ENCODE measurements around the gene ICAM1. TPM values are rescaled to one million over a fixed set of nuclear protein-coding genes. Genes with fewer than 3 reads are reported as not detected.

Gene ICAM1
- total RNA-seq, 2 experiments from 2014 or later, result 27.9 to 30.9 TPM

DNA sequence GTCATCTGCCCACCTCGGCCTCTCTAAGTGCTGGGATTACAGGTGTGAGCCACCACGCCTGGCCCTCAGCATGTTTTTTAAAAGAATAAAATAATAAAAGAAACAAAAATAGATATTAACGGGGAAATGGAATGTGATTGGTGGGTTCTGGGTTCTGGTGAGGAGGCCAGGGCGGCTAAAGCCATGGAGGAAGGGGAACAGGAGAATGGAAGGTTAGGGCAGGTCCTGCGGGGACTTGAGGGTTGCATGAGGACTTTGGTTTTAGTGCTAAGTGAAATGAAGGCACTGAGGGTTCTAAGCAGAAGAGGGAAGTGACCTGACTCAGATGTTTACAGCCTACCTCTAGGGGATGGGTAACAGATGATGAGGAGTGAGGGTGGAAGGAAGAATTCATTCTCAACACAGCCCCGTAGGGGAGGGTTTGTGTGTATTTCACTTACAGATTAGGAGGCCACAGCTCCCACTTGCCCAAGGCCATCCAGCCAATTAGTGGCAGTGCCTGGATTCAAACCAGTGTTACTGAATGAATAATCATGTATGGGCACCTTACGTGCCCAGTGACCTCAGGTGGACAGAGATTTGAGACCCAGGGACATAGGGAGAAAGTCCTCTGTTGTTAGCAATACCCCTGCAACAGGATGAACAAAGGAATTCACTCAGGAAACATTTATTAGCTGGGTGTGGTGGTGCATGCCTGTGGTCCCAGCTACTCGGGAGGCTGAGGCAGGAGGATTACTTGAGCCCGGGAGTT is 25.6 kb upstream of the ICAM1 start:
- POLR2A ChIA-PET, result no interaction called here
- Mint-ChIP-seq H3K36me3 (ENCODE audit: low read depth) (no peaks in the 10 kb centered on the region), H3K27ac (no peak overlapping the region), H3K4me1 (no peaks in the 10 kb centered on the region), H3K9me3 (ENCODE audit: low read depth) (no peaks in the 10 kb centered on the region), H3K4me3 (no peak overlapping the region), H3K27me3 (no peaks in the 10 kb centered on the region)
- CTCF ChIA-PET, result interaction anchor here (0.8 to 1.3 kb wide), 3 partner anchors 22 to 143 kb away, joined by 3 to 5 read pairs (median 4); no protein-coding TSS in a partner anchor
- no peak for ATAC-seq
- DNase-seq, result no peak
- intact Hi-C loops (cut with DNase I, micrococcal nuclease), result no loop called here

DNA sequence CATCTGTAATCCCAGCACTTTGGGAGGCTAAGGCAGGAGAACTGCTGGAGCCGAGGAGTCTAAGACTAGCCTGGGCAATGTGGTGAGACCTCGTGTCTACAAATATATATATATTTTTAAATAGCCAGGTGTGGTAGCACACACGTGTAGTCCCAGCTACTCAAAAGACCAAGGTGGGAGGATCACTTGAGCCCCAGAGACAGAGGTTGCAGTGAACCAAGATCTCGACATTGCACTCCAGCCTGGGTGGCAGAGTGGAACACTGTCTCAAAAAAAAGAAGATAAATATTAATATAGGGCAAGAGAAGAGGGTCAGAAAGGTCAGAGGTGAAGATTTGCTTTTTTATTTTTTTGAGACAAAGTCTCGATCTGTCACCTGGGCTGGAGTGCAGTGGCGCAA is 24.4 kb upstream of the ICAM1 start:
- CTCF ChIA-PET, result interaction anchor here (0.6 to 1.0 kb wide), 3 partner anchors 23 to 142 kb away, joined by 3 to 5 read pairs (median 4); no protein-coding TSS in a partner anchor
- ATAC-seq, result no peak
- Mint-ChIP-seq H3K9me3 (ENCODE audit: low read depth) (no peaks in the 10 kb centered on the region), H3K4me3 (no peak overlapping the region), H3K36me3 (ENCODE audit: low read depth) (no peaks in the 10 kb centered on the region), H3K4me1 (peaks cover 5% of the 10 kb centered on the region), H3K27ac (no peak overlapping the region), H3K27me3 (no peaks in the 10 kb centered on the region)
- POLR2A ChIA-PET, result no interaction called here
- intact Hi-C loops (cut with DNase I, micrococcal nuclease), result no loop called here
- no peak for DNase-seq

DNA sequence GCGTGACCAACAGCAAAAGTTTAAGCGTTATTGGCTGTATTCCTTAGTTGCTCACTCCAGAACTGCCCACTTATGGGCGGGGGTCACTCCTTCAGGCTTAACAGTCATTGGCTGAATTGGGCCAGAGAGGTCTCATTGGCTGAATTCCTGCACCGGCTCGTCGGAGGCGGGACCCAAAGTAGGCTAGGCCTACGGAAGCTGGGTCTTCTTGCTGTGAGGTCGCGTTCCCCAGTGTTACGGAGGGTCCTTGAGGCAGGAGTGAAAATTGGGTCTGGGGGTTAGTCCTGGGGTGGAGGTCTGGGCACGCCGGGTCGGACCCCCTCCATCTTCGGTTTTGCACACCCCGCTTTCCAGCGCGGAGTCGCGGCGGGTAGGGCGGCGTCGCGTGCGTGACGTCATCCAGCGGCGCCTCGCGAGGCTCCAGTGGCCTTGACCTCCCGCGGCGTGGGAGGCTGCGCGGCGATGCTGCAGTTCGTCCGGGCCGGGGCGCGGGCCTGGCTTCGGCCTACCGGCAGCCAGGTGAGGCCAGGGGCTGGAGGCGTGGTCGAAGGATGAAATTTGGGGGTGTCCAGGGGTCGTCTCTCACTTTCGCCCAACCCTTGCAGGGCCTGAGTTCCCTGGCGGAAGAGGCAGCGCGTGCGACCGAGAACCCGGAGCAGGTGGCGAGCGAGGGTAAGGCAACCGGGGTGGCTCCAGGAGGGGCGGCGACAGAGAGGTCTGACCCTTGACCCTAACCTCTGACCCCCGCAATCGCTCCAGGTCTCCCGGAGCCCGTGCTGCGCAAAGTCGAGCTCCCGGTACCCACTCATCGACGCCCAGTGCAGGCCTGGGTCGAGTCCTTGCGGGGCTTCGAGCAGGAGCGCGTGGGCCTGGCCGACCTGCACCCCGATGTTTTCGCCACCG is 18.9 kb upstream of the ICAM1 start, which contains the start of gene MRPL4:
Gene MRPL4, plus strand, starts transcription at position 423 of the 903 bp plus-strand sequence. Its CDS starts 40 bp downstream, at position 463.
- intact Hi-C loops (cut with DNase I, micrococcal nuclease), result loop anchor here (1.0 to 10.0 kb wide), 13 partner anchors 21 to 1123 kb away; partner anchors contain the start of genes CDC37 (in 1 of the 2), CDKN2D (in 1 of the 2), DNMT1 (in 1 of the 2) and ILF3 (in 1 of the 2)
- DNase-seq (peak; percentile 97), ATAC-seq (peak; percentile 99)
- Mint-ChIP-seq H3K4me3 (peak within 1 kb of the TSS; percentile 97), H3K9me3 (ENCODE audit: low read depth) (no peaks in the 10 kb centered on the region), H3K36me3 (ENCODE audit: low read depth) (peaks cover 35% of the 10 kb centered on the region), H3K27me3 (no peaks in the 10 kb centered on the region), H3K27ac (peak within 1 kb of the TSS; percentile 97), H3K4me1 (peaks cover 18% of the 10 kb centered on the region)
- POLR2A ChIA-PET, result interaction anchor here (0.6 to 0.7 kb wide), 2 partner anchors 58 to 143 kb away, joined by 4 to 5 read pairs; no protein-coding TSS in a partner anchor
- CTCF ChIA-PET, result interaction anchor here (0.6 to 2.9 kb wide), 4 partner anchors 8 to 170 kb away, joined by 3 to 19 read pairs (median 10); no protein-coding TSS in a partner anchor

DNA sequence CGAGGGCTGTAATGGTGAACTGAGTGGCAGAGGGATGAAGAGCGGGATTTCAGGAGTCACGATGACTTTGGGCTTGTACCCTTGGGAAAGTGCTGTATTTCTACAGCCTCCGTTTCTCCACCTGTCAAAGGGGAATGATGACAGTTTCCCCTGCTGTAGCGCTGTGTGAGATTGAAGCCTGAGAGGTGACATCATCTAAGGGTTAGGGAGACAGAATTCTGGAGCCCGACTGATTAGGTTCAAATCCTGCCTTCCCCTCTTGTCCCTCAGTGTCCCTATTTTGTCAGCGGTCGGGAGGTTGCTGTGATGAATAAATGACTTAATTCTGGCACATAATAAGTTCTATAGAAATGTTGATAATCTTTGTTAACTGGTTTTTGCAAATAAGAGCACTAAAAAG is 18.2 kb upstream of the ICAM1 start:
- CTCF ChIA-PET, result no interaction called here
- POLR2A ChIA-PET, result interaction anchor here (0.7 kb wide), 1 partner anchor 19 kb away, joined by 3 read pairs; no protein-coding TSS in a partner anchor

DNA sequence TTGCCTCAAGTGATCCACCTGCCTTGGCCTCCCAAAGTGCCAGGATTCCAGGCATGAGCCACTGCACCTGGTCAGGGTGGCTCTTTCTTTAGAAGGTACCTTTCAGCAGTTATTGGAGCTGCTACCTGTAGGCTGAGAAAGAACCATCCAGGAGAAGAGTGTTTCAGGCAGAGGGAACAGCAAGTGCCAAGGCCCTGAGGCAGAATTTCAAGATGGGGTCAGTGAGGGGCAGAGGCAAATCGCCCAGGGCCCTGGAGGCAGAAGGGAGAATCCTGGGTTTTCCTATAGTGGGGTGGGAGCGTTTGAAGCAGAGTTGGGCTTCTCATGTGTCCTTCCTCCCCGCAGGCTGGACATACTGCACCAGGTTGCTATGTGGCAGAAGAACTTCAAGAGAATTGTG is 16.7 kb upstream of the ICAM1 start:
- H3K27me3 Mint-ChIP-seq, result no peaks in the 10 kb centered on the region
- CTCF ChIA-PET, result interaction anchor here (0.6 to 1.4 kb wide), 4 partner anchors 35 to 136 kb away, joined by 3 to 4 read pairs (median 3); partner anchors contain the start of gene ICAM5
- H3K36me3 Mint-ChIP-seq (ENCODE audit: low read depth), result peaks cover 57% of the 10 kb centered on the region
- intact Hi-C loops (cut with DNase I, micrococcal nuclease), result loop anchor here (5.0 to 10.0 kb wide), 3 partner anchors 147 to 1121 kb away; partner anchors contain the start of genes CDKN2D (in 1 of the 2), KRI1 (in 1 of the 2), PPAN (in 1 of the 2) and SWSAP1 (in 1 of the 2)
- H3K27ac Mint-ChIP-seq, result no peak overlapping the region
- peak overlapping the region; percentile 97 for H3K4me3 Mint-ChIP-seq
- ATAC-seq (no peak), DNase-seq (no peak)
- peaks cover 25% of the 10 kb centered on the region for H3K4me1 Mint-ChIP-seq
- POLR2A ChIA-PET, result interaction anchor here (0.7 kb wide), 1 partner anchor 14 kb away, joined by 3 read pairs; no protein-coding TSS in a partner anchor
- no peaks in the 10 kb centered on the region for H3K9me3 Mint-ChIP-seq (ENCODE audit: low read depth)

More for the DNA sequence above, 18.2 kb upstream of the ICAM1 start:
- Mint-ChIP-seq H3K4me1 (peaks cover 18% of the 10 kb centered on the region), H3K9me3 (ENCODE audit: low read depth) (no peaks in the 10 kb centered on the region), H3K27me3 (no peaks in the 10 kb centered on the region), H3K27ac (peak overlapping the region; percentile 97), H3K36me3 (ENCODE audit: low read depth) (peaks cover 42% of the 10 kb centered on the region), H3K4me3 (peak overlapping the region; percentile 97)
- intact Hi-C loops (cut with DNase I, micrococcal nuclease), result loop anchor here (1.0 to 10.0 kb wide), 5 partner anchors 145 to 1122 kb away; partner anchors contain the start of genes CDC37 (in 1 of the 2), CDKN2D (in 1 of the 2), ILF3 (in 1 of the 2) and KRI1 (in 1 of the 2)
- DNase-seq, result no peak
- no peak for ATAC-seq

DNA sequence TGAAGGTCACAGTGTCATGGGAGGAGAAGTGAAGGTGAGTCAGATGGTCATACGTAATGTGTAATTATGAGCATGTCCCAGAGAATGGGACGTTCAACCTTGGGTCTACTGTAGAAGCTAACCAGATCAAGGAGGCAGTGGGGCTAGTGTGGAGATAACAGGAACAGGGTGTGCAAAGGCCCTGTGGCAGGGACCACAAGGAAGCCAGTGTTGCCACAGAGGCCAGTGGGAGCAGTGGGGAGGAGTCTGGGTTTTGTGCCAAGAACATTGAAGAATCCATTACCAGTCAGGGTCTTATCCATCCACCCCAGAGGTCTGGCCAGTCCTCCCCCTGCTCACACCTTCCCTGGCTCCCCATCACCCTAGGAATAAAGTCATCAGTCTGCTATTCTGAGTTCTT is 15.6 kb upstream of the ICAM1 start:
- H3K4me1 Mint-ChIP-seq, result peaks cover 35% of the 10 kb centered on the region
- peaks cover 64% of the 10 kb centered on the region for H3K36me3 Mint-ChIP-seq (ENCODE audit: low read depth)
- DNase-seq (no peak), ATAC-seq (no peak)
- H3K4me3 Mint-ChIP-seq, result no peak overlapping the region
- intact Hi-C loops (cut with DNase I, micrococcal nuclease), result loop anchor here (5.0 to 10.0 kb wide), 2 partner anchors 77 to 1119 kb away; partner anchors contain the start of genes RAVER1 (in 1 of the 2) and SWSAP1 (in 1 of the 2)
- CTCF ChIA-PET, result interaction anchor here (0.7 kb wide), 1 partner anchor 218 kb away, joined by 4 read pairs; no protein-coding TSS in a partner anchor
- peak overlapping the region; percentile 35 for H3K27ac Mint-ChIP-seq
- H3K27me3 Mint-ChIP-seq, result no peaks in the 10 kb centered on the region
- POLR2A ChIA-PET, result no interaction called here
- no peaks in the 10 kb centered on the region for H3K9me3 Mint-ChIP-seq (ENCODE audit: low read depth)

DNA sequence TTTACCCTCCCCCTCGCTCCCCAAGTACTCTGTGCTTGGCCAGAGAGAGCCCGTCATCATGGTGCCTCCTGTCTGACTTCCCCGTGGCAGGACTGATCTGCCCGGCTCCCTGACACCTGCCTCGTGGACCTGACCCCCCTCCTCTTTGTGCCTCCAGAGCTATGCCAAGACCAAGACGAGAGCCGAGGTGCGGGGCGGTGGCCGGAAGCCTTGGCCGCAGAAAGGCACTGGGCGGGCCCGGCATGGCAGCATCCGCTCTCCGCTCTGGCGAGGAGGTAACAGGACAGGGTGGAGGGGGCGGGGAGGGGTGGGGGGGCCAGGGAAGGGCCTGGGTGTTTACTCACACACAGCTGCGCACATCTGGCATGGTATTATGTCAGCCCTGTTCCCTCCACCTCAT is 14.4 kb upstream of the ICAM1 start:
- DNase-seq (no peak), ATAC-seq (no peak)
- H3K27ac Mint-ChIP-seq, result no peak overlapping the region
- no peaks in the 10 kb centered on the region for H3K9me3 Mint-ChIP-seq (ENCODE audit: low read depth)
- peaks cover 36% of the 10 kb centered on the region for H3K4me1 Mint-ChIP-seq
- H3K4me3 Mint-ChIP-seq, result no peak overlapping the region
- POLR2A ChIA-PET, result no interaction called here
- CTCF ChIA-PET, result interaction anchor here (1.2 to 6.9 kb wide), 3 partner anchors 13 to 131 kb away, joined by 4 to 101 read pairs (median 82); partner anchors contain the start of genes ICAM1 and ICAM4
- intact Hi-C loops (cut with DNase I, micrococcal nuclease), result loop anchor here (5.0 to 10.0 kb wide), 2 partner anchors 76 to 1118 kb away; partner anchors contain the start of genes RAVER1 (in 1 of the 2) and SWSAP1 (in 1 of the 2)
- peaks cover 64% of the 10 kb centered on the region for H3K36me3 Mint-ChIP-seq (ENCODE audit: low read depth)
- no peaks in the 10 kb centered on the region for H3K27me3 Mint-ChIP-seq

DNA sequence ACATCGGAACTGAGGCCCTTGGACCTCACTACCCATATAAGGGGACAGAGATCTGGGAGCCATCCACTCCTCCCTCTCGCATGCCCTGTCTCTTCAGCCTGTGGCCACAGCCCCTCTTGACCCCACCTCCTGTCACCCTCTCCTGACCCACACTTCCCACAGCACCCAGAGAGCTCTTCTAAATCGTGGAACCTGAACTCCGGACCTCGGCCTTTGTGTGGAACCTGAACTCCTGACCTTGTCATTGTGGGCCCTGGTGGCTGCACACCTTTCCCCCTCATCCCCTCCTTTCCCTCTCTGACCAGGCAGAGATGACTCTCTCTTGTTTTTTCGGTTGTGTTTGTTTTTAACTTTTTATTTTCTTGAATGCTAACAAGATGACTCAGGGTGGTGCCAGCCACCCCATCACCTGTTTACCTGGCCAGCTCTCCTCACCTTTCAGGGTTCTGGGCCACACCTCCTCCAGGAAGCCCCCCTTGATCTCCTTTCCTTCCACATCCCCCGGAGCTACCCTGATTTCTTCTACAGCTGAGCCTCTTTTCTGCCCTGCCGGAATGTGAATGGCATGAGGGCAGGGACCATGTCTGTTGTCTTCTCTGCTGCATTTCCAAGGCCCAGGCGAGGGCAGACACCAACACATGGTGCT is 13.8 kb upstream of the ICAM1 start:
- no peaks in the 10 kb centered on the region for H3K27me3 Mint-ChIP-seq
- H3K4me1 Mint-ChIP-seq, result peaks cover 37% of the 10 kb centered on the region
- DNase-seq (no peak), ATAC-seq (no peak)
- H3K27ac Mint-ChIP-seq, result no peak overlapping the region
- H3K9me3 Mint-ChIP-seq (ENCODE audit: low read depth), result no peaks in the 10 kb centered on the region
- POLR2A ChIA-PET, result no interaction called here
- CTCF ChIA-PET, result interaction anchor here (0.6 to 6.9 kb wide), 6 partner anchors 13 to 226 kb away, joined by 3 to 101 read pairs (median 14); partner anchors contain the start of genes ICAM1, ICAM4 and TYK2
- no peak overlapping the region for H3K4me3 Mint-ChIP-seq
- peaks cover 62% of the 10 kb centered on the region for H3K36me3 Mint-ChIP-seq (ENCODE audit: low read depth)
- intact Hi-C loops (cut with DNase I, micrococcal nuclease), result loop anchor here (5.0 to 10.0 kb wide), 2 partner anchors 75 to 1118 kb away; partner anchors contain the start of genes RAVER1 (in 1 of the 2) and SWSAP1 (in 1 of the 2)

DNA sequence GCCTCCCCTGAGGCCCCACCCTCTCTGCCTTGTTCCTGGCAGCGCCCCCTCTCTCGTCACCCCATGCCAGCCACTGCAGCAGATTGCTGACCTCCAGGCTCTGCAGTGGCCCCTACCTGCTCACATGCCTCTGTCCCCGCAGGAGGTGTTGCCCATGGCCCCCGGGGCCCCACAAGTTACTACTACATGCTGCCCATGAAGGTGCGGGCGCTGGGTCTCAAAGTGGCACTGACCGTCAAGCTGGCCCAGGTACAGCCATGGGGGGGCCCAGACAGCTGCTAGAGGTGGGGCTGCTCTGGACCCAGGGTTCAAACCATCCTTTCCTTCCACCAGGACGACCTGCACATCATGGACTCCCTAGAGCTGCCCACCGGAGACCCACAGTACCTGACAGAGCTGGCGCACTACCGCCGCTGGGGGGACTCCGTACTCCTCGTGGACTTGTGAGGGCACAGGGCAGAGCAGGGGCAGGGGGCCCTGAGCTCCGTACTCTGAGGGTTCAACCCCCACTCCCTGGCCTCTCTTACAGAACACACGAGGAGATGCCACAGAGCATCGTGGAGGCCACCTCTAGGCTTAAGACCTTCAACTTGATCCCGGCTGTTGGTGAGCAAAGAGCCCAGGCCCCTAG is 12.7 kb upstream of the ICAM1 start:
- no peaks in the 10 kb centered on the region for H3K9me3 Mint-ChIP-seq (ENCODE audit: low read depth)
- ChIA-PET CTCF (interaction anchor here (0.6 to 6.9 kb wide), 21 partner anchors 8 to 327 kb away, joined by 3 to 101 read pairs (median 4); partner anchors contain the start of genes ICAM1, ICAM5 and TYK2), POLR2A (interaction anchor here (0.6 to 3.8 kb wide), 5 partner anchors 9 to 133 kb away, joined by 3 to 53 read pairs (median 6); partner anchors contain the start of gene ICAM1)
- no peak for DNase-seq
- H3K4me3 Mint-ChIP-seq, result no peak overlapping the region
- ATAC-seq, result no peak
- H3K4me1 Mint-ChIP-seq, result peaks cover 34% of the 10 kb centered on the region
- intact Hi-C loops (cut with DNase I, micrococcal nuclease), result loop anchor here (2.0 to 10.0 kb wide), 3 partner anchors 74 to 1117 kb away; partner anchors contain the start of genes TYK2 (in 2 of the 2), RAVER1 (in 1 of the 2) and SWSAP1 (in 1 of the 2)
- H3K27me3 Mint-ChIP-seq, result no peaks in the 10 kb centered on the region
- peaks cover 55% of the 10 kb centered on the region for H3K36me3 Mint-ChIP-seq (ENCODE audit: low read depth)
- H3K27ac Mint-ChIP-seq, result no peak overlapping the region
